Colon (tissue), 2 donors: ENCODE measurements around the gene SCARF2.
"Not testable (repeated sequence)": the region's sequence is repeated elsewhere in the genome, so short reads cannot be mapped to it uniquely, and the experiment has no call there.

Source experiments
- FAIRE-seq: peaks from 2 replicates; lab custom pipeline; 2012; peaks lifted over from hg19 to GRCh38; lab: Jason Lieb, UNC
- donor health status: control.
- donor health status: control.

The SCARF2 gene

GRCh38 chr22:20459862-20460261 is 22.2 kb upstream of the SCARF2 start:
- FAIRE-seq: no peak

- no peak for FAIRE-seq
These were observed 21.5 kb upstream of the SCARF2 start for GRCh38 chr22:20459152-20459542.

GRCh38 chr22:20458530-20459151 is 21.0 kb upstream of the SCARF2 start:
- FAIRE-seq: no peak

- FAIRE-seq: no peak
These were observed 20.0 kb upstream of the SCARF2 start for GRCh38 chr22:20457506-20458240.

- FAIRE-seq: no peak
These were observed 19.1 kb upstream of the SCARF2 start for GRCh38 chr22:20456722-20457076.

- no peak for FAIRE-seq
These were observed 18.6 kb upstream of the SCARF2 start for GRCh38 chr22:20456064-20456721.

- no peak for FAIRE-seq
These were observed 18.1 kb upstream of the SCARF2 start for GRCh38 chr22:20455709-20456063.

- FAIRE-seq: no peak
These were observed 15.6 kb upstream of the SCARF2 start for GRCh38 chr22:20453222-20453621.

GRCh38 chr22:20451920-20452319 is 14.3 kb upstream of the SCARF2 start:
- no peak for FAIRE-seq

GRCh38 chr22:20451129-20451778 is 13.6 kb upstream of the SCARF2 start:
- FAIRE-seq: not testable (repeated sequence)

- no peak for FAIRE-seq
These were observed 12.9 kb upstream of the SCARF2 start for GRCh38 chr22:20450551-20450906.

GRCh38 chr22:20449819-20450550 is 12.4 kb upstream of the SCARF2 start:
- FAIRE-seq: no peak

- FAIRE-seq: no peak
These were observed 11.0 kb upstream of the SCARF2 start for GRCh38 chr22:20448630-20449029.

GRCh38 chr22:20446383-20446970 is 8.9 kb upstream of the SCARF2 start:
- no peak for FAIRE-seq

- no peak for FAIRE-seq
These were observed 6.7 kb upstream of the SCARF2 start for GRCh38 chr22:20444325-20444724.

GRCh38 chr22:20442485-20443284 is 5.1 kb upstream of the SCARF2 start:
- no peak for FAIRE-seq

- FAIRE-seq: no peak
These were observed 4.2 kb upstream of the SCARF2 start for GRCh38 chr22:20441631-20442484.

- FAIRE-seq: no peak
These were observed 3.3 kb upstream of the SCARF2 start for GRCh38 chr22:20440637-20441591.

GRCh38 chr22:20439928-20440575 is 2.4 kb upstream of the SCARF2 start:
- FAIRE-seq: no peak
